ENCODE results near the gene SF3B3. TPM values are rescaled to one million over a fixed set of nuclear protein-coding genes. Genes with fewer than 3 reads are reported as not detected.

Gene SF3B3
- polyA plus RNA-seq, 1 of the 3 experiments (the other 2 are of a cell fraction): 81.7 TPM

DNA sequence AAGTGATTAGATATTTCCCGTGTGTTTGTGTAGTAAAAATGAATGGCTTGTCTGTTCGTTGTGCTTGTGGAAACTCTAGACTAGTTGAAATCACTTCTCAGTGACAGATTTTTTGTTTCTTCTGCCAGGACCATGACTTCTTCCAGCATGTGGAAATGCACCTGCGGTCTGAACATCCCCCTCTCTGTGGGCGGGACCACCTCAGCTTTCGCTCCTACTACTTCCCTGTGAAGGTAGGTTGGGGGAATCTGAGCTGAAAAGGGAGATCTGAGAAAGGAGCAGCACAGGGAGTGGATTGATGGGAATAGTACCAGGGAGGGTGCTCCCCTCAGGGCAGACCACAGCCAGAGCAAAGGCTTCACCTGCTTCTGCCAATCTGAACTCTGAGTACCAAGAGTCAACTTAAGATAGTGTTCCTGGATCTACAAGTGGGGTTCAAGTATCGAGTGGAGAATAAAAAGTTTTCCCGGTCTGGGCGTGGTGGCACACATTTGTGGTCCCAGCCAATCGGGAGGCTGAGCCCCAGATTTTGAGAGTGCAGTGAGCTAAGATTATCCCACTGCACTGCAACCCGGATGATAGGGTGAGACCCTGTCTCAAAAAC, 47.5 kb downstream of the SF3B3 start:
- 92% methylated on average over 10 of the region's 10 CpGs for WGBS (ENCODE audit: low lambda C conversion rate)
- H3K4me2 ChIP-seq: no peak overlapping the region
- no peak overlapping the region for H3K4me3 ChIP-seq (ENCODE audit: low read depth in 2 of 2, low read length in 1 of 2)
- TF ChIP-seq, protein P1, sequence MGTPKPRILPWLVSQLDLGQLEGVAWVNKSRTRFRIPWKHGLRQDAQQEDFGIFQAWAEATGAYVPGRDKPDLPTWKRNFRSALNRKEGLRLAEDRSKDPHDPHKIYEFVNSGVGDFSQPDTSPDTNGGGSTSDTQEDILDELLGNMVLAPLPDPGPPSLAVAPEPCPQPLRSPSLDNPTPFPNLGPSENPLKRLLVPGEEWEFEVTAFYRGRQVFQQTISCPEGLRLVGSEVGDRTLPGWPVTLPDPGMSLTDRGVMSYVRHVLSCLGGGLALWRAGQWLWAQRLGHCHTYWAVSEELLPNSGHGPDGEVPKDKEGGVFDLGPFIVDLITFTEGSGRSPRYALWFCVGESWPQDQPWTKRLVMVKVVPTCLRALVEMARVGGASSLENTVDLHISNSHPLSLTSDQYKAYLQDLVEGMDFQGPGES (IDR thresholded peaks at IDR 0.05; ENCODE audit: low read depth, low read length): no peak
- TF ChIP-seq, protein P2, sequence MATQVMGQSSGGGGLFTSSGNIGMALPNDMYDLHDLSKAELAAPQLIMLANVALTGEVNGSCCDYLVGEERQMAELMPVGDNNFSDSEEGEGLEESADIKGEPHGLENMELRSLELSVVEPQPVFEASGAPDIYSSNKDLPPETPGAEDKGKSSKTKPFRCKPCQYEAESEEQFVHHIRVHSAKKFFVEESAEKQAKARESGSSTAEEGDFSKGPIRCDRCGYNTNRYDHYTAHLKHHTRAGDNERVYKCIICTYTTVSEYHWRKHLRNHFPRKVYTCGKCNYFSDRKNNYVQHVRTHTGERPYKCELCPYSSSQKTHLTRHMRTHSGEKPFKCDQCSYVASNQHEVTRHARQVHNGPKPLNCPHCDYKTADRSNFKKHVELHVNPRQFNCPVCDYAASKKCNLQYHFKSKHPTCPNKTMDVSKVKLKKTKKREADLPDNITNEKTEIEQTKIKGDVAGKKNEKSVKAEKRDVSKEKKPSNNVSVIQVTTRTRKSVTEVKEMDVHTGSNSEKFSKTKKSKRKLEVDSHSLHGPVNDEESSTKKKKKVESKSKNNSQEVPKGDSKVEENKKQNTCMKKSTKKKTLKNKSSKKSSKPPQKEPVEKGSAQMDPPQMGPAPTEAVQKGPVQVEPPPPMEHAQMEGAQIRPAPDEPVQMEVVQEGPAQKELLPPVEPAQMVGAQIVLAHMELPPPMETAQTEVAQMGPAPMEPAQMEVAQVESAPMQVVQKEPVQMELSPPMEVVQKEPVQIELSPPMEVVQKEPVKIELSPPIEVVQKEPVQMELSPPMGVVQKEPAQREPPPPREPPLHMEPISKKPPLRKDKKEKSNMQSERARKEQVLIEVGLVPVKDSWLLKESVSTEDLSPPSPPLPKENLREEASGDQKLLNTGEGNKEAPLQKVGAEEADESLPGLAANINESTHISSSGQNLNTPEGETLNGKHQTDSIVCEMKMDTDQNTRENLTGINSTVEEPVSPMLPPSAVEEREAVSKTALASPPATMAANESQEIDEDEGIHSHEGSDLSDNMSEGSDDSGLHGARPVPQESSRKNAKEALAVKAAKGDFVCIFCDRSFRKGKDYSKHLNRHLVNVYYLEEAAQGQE (IDR thresholded peaks at IDR 0.05; ENCODE audit: low read depth, low read length): no peak
- TF ChIP-seq, protein P3, sequence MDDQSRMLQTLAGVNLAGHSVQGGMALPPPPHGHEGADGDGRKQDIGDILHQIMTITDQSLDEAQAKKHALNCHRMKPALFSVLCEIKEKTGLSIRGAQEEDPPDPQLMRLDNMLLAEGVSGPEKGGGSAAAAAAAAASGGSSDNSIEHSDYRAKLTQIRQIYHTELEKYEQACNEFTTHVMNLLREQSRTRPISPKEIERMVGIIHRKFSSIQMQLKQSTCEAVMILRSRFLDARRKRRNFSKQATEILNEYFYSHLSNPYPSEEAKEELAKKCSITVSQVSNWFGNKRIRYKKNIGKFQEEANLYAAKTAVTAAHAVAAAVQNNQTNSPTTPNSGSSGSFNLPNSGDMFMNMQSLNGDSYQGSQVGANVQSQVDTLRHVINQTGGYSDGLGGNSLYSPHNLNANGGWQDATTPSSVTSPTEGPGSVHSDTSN (IDR thresholded peaks at IDR 0.05): no peak
- TF ChIP-seq, protein P4, sequence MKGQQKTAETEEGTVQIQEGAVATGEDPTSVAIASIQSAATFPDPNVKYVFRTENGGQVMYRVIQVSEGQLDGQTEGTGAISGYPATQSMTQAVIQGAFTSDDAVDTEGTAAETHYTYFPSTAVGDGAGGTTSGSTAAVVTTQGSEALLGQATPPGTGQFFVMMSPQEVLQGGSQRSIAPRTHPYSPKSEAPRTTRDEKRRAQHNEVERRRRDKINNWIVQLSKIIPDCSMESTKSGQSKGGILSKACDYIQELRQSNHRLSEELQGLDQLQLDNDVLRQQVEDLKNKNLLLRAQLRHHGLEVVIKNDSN (IDR thresholded peaks at IDR 0.05; ENCODE audit: borderline replicate concordance, low read depth): no peak
- TF ChIP-seq SMC3 (IDR thresholded peaks at IDR 0.05; ENCODE audit: low read depth, low read length) (no peak), RAD21 (IDR thresholded peaks at IDR 0.05; ENCODE audit: low read length) (no peak), EP300 (IDR thresholded peaks at IDR 0.05; ENCODE audit: borderline replicate concordance in 1 of 2, low read depth in 1 of 2, low read length in 1 of 2) (no peak), CHD2 (IDR thresholded peaks at IDR 0.05; ENCODE audit: low read length, partially characterized antibody) (no peak), MXI1 (IDR thresholded peaks at IDR 0.05; ENCODE audit: low read depth, low read length) (no peak), ELF1 (IDR thresholded peaks at IDR 0.05) (no peak), RCOR1 (IDR thresholded peaks at IDR 0.05; ENCODE audit: low read length) (no peak)
- TF ChIP-seq, protein P5, sequence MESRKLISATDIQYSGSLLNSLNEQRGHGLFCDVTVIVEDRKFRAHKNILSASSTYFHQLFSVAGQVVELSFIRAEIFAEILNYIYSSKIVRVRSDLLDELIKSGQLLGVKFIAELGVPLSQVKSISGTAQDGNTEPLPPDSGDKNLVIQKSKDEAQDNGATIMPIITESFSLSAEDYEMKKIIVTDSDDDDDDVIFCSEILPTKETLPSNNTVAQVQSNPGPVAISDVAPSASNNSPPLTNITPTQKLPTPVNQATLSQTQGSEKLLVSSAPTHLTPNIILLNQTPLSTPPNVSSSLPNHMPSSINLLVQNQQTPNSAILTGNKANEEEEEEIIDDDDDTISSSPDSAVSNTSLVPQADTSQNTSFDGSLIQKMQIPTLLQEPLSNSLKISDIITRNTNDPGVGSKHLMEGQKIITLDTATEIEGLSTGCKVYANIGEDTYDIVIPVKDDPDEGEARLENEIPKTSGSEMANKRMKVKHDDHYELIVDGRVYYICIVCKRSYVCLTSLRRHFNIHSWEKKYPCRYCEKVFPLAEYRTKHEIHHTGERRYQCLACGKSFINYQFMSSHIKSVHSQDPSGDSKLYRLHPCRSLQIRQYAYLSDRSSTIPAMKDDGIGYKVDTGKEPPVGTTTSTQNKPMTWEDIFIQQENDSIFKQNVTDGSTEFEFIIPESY (IDR thresholded peaks at IDR 0.05; ENCODE audit: borderline replicate concordance, low read depth): no peak
- H4K20me1 ChIP-seq (ENCODE audit: insufficient read depth): peaks cover 21% of the 10 kb centered on the region
- peaks cover 44% of the 10 kb centered on the region for H3F3A ChIP-seq (replicated peaks; ENCODE audit: insufficient read depth)
- peaks cover 0 to 21% of the 10 kb centered on the region in 2 experiments; a peak in 3 of 4 replicates for H3K4me1 ChIP-seq (ENCODE audit: control insufficient read depth in 1 of 2, insufficient read depth in 2 of 2, low read depth in 1 of 2, low read length in 1 of 2)
- no peaks in the 10 kb centered on the region for H3K9me2 ChIP-seq
- H3K9ac ChIP-seq: no peak overlapping the region
- H3K36me3 ChIP-seq (replicated peaks in 1 of 2; ENCODE audit: control insufficient read depth in 1 of 2, insufficient read depth in 2 of 2, low read length in 1 of 2): peaks cover 65 to 73% of the 10 kb centered on the region in 2 experiments
- no peaks in the 10 kb centered on the region for H3K27me3 ChIP-seq (ENCODE audit: insufficient read depth)
- ChIA-PET POLR2A (no interaction called here), CTCF (interaction anchor here (1.0 to 1.3 kb wide), 2 partner anchors 9 to 42 kb away, joined by 3 read pairs; no protein-coding TSS in a partner anchor)
- no peaks in the 10 kb centered on the region for H3K9me3 ChIP-seq
- no peak overlapping the region; a peak in 1 of 4 replicates for H3K27ac ChIP-seq (ENCODE audit: low read depth in 2 of 2, low read length in 1 of 2)
- H2AFZ ChIP-seq (ENCODE audit: low read depth): no peak overlapping the region
- no peak for DNase-seq
- H3K79me2 ChIP-seq (ENCODE audit: insufficient read depth): peaks cover 12% of the 10 kb centered on the region; the same call in 1 of the 2 replicates

All from SK-N-SH (cell line).